DOHH2 (cell line): Measurements from ENCODE around the gene PRKN.

Source experiments
- EZH2phosphoT487 ChIP-seq: fragments of 200-600 bp; sonication (generic); IDR thresholded peaks from 2 replicates; pipeline ENCODE4 v1.6.1; 2017; ENCODE audit warnings: borderline replicate concordance, mild to moderate bottlenecking, antibody characterized with exemption, low read length, moderate library complexity, mixed read lengths
- TF ChIP-seq, protein P1 (sequence below): fragments of 200-600 bp; sonication (generic); IDR thresholded peaks from one replicate; pipeline ENCODE4 v1.5.1; 2014; ENCODE audit warnings: antibody characterized with exemption, mild to moderate bottlenecking, low read depth, low read length; ENCODE audit not compliant: poor library complexity, severe bottlenecking

DNA sequence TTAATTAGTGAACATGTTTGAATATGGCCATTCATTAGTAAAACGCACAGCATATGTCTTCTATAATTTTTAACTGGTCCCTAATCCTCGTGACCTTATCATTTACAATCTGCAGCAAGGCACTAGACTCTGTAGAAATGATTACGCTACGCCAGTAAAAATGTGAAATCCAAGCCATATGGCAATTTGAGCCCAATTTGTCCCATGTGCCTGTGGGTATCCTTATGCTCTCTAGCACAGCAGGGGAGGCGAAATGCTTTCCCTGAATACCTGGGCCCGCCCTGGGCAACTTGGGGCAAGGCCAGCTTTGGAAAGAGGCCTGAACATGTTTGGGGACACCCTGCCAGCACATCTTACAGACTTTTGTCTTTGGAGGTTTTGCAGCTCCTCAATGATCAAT lies 1331.0 kb downstream of the PRKN start:
- TF ChIP-seq, protein P1, sequence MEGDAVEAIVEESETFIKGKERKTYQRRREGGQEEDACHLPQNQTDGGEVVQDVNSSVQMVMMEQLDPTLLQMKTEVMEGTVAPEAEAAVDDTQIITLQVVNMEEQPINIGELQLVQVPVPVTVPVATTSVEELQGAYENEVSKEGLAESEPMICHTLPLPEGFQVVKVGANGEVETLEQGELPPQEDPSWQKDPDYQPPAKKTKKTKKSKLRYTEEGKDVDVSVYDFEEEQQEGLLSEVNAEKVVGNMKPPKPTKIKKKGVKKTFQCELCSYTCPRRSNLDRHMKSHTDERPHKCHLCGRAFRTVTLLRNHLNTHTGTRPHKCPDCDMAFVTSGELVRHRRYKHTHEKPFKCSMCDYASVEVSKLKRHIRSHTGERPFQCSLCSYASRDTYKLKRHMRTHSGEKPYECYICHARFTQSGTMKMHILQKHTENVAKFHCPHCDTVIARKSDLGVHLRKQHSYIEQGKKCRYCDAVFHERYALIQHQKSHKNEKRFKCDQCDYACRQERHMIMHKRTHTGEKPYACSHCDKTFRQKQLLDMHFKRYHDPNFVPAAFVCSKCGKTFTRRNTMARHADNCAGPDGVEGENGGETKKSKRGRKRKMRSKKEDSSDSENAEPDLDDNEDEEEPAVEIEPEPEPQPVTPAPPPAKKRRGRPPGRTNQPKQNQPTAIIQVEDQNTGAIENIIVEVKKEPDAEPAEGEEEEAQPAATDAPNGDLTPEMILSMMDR = no peak
- no peak for TF ChIP-seq EZH2phosphoT487
